ENCODE data around the gene PRSS57. TPM values are rescaled to one million over a fixed set of nuclear protein-coding genes. Genes with fewer than 3 reads are reported as not detected.

Gene PRSS57
- total and polyA plus RNA-seq, 2 donors (not counting 1 experiment from before 2014, with no cell fraction given): not detected

DNA sequence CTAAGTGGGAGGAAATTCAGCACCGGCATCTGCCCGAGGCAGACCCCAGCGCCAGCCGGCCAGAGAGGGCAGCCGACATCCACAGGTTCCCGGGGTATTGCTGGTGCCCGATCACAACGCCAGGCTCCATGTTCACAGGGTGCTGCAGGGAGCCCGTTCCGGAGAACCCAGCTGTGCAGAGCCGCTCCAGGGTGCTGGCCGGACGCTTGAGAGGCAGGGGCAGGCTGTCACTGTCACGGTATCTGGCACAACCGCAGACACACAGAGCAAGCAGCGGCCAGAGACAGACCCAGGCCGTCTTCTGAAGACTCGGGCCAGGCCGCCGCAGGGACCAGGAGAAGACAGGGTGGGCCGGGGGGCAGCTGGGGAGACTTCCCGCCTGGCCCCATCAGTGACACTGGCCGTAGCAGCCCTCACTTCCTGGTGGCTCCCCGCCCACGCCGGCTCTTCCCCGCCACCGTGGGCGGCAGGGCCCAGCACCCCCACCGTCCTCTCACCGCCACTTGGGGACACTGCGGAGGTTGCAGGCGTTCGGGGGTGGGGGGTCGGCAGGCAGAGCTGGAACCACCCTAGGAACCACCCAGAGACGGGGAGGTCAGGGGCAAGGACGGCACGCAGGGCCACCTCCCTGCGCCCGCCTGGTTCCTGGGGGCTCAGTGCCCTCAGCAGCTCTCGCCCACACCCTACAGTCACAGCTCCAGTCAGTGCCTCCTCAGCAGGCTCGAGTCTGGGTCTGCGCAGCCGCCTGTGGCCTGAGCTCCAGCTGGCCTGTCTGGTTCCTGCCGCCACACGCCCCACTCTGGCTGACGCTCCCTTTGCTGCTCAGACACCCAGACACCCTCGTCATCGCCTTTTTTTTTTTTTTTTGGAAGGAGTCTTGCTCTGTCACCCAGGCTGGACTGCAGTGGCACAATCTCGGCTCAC is 36.1 kb downstream of the PRSS57 start:
- Mint-ChIP-seq H3K4me1 (peaks cover 65% of the 10 kb centered on the region), H3K27me3 (no peaks in the 10 kb centered on the region), H3K4me3 (peak overlapping the region; percentile 96), H3K27ac (peak overlapping the region; percentile 98), H3K9me3 (ENCODE audit: insufficient read depth) (no peaks in the 10 kb centered on the region)
- peaks cover 0 to 27% of the 10 kb centered on the region in 2 experiments for H3K36me3 ChIP-seq (replicated peaks in 1 of 2; ENCODE audit: control extremely low read depth in 1 of 2, control insufficient read depth in 1 of 2, extremely low read depth in 1 of 2, insufficient read depth in 2 of 2, low read length in 1 of 2)
- peaks cover 33 to 63% of the 10 kb centered on the region in 2 donors for H3K4me1 ChIP-seq (ENCODE audit: control insufficient read depth in 2 of 2, insufficient read depth in 2 of 2, low read length in 2 of 2)
- TF ChIP-seq EZH2 (IDR thresholded peaks at IDR 0.05; ENCODE audit: borderline replicate concordance, insufficient read depth, low read depth, low read length, poor library complexity, severe bottlenecking): no peak
- H2AFZ ChIP-seq (ENCODE audit: insufficient read depth, low read depth, low read length, poor library complexity, severe bottlenecking): no peak overlapping the region
- no peaks in the 10 kb centered on the region for H3K27me3 ChIP-seq (replicated peaks in 1 of 4; ENCODE audit: control extremely low read depth in 1 of 4, control insufficient read depth in 3 of 4, insufficient read depth in 4 of 4, low read length in 3 of 4)
- peak overlapping the region; percentile 96 for H3K4me2 ChIP-seq (replicated peaks; ENCODE audit: low read depth, low read length, poor library complexity, severe bottlenecking)
- H3K4me3 ChIP-seq (ENCODE audit: control extremely low read depth in 1 of 5, extremely low read depth in 1 of 5, insufficient read depth in 1 of 5, low read depth in 2 of 5, low read length in 4 of 5): peak overlapping the region in 3 of 5 experiments; percentile 82 to 94 (median 88)
- peaks cover 0 to 4% (median 0%) of the 10 kb centered on the region in 3 donors for H3K9me3 ChIP-seq (ENCODE audit: control extremely low read depth in 1 of 3, control insufficient read depth in 2 of 3, insufficient read depth in 1 of 3, low read length in 2 of 3)
- intact Hi-C loops (cut with micrococcal nuclease): no loop called here
- 76% methylated on average over 45 of the region's 50 CpGs for WGBS (ENCODE audit: insufficient coverage)
- ChIA-PET POLR2A (interaction anchor here (0.7 to 2.3 kb wide), 4 partner anchors 9 to 42 kb away, joined by 3 to 6 read pairs (median 4); no protein-coding TSS in a partner anchor), CTCF (interaction anchor here (0.5 to 1.6 kb wide), 3 partner anchors 9 to 75 kb away, joined by 4 to 6 read pairs (median 5); no protein-coding TSS in a partner anchor)
- ATAC-seq (ENCODE audit: low read depth) (no peak), DNase-seq (peak; percentile 58)
- H3K79me2 ChIP-seq (ENCODE audit: control insufficient read depth, insufficient read depth, low read length): peaks cover 93% of the 10 kb centered on the region
- peaks cover 85% of the 10 kb centered on the region for H4K20me1 ChIP-seq (ENCODE audit: control insufficient read depth, insufficient read depth, low read length, poor library complexity, severe bottlenecking)
- peak overlapping the region; percentile 87 to 97 for H3K27ac ChIP-seq (ENCODE audit: low read length in 2 of 2)
- H3K9ac ChIP-seq (ENCODE audit: low read length): peak overlapping the region; percentile 79

DNA sequence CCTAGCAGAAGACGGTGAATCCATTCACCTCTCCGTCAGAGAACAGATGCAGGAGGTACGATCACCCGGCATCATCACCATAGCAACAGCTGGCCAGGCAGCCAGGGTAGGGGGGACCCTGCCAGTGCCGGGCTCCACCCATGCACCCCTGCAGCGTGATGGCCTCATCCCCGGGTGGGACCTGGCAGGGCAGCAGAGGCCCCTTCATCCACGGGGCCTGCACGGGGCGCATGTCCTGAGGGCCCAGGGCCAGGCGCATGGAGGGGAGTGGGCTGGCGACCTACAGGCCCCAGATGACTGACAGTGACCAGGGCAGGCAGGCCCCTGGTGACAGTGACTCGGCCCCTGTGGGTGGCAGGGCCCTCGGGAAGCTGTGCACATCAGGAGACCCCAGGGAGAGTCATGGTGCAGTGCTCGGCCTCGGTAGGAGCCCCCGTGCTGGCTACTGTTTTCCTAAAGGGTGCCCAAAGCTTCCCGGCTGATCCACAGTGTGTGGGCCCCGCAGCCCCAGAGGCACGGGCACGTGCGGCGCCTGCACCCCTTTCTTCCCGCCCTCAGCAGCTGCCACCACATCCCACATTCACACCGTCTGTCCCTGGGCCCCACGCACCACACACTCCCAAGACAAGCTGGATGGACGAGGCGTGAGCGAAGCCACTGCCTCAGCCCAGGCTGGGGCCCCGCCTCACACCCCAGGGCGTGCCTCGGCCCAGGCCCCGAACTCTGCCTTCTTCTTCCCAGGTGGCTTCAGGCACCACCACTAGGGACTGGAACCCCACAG is 37.0 kb downstream of the PRSS57 start:
- ChIA-PET CTCF (interaction anchor here (0.6 kb wide), 1 partner anchor 323 kb away, joined by 3 read pairs; no protein-coding TSS in a partner anchor), POLR2A (no interaction called here)
- no peak for ATAC-seq (ENCODE audit: low read depth)
- Mint-ChIP-seq H3K9me3 (ENCODE audit: insufficient read depth) (no peaks in the 10 kb centered on the region), H3K4me1 (peaks cover 61% of the 10 kb centered on the region), H3K27me3 (no peaks in the 10 kb centered on the region), H3K27ac (peak overlapping the region; percentile 67), H3K4me3 (peak overlapping the region; percentile 16)
- TF ChIP-seq EZH2 (IDR thresholded peaks at IDR 0.05; ENCODE audit: borderline replicate concordance, insufficient read depth, low read depth, low read length, poor library complexity, severe bottlenecking): no peak
- TF ChIP-seq, protein P1, sequence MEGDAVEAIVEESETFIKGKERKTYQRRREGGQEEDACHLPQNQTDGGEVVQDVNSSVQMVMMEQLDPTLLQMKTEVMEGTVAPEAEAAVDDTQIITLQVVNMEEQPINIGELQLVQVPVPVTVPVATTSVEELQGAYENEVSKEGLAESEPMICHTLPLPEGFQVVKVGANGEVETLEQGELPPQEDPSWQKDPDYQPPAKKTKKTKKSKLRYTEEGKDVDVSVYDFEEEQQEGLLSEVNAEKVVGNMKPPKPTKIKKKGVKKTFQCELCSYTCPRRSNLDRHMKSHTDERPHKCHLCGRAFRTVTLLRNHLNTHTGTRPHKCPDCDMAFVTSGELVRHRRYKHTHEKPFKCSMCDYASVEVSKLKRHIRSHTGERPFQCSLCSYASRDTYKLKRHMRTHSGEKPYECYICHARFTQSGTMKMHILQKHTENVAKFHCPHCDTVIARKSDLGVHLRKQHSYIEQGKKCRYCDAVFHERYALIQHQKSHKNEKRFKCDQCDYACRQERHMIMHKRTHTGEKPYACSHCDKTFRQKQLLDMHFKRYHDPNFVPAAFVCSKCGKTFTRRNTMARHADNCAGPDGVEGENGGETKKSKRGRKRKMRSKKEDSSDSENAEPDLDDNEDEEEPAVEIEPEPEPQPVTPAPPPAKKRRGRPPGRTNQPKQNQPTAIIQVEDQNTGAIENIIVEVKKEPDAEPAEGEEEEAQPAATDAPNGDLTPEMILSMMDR (IDR thresholded peaks at IDR 0.05): no peak
- 89% methylated on average over 33 of the region's 33 CpGs for WGBS (ENCODE audit: insufficient coverage)
- Histone ChIP-seq H2AFZ (ENCODE audit: insufficient read depth, low read depth, low read length, poor library complexity, severe bottlenecking) (no peak overlapping the region), H3K79me2 (ENCODE audit: control insufficient read depth, insufficient read depth, low read length) (peaks cover 96% of the 10 kb centered on the region), H4K20me1 (ENCODE audit: control insufficient read depth, insufficient read depth, low read length, poor library complexity, severe bottlenecking) (peaks cover 94% of the 10 kb centered on the region), H3K4me2 (replicated peaks; ENCODE audit: low read depth, low read length, poor library complexity, severe bottlenecking) (peak overlapping the region; percentile 96), H3K27ac (ENCODE audit: low read length in 2 of 2) (peak overlapping the region in 1 of 2 donors; percentile 97), H3K36me3 (replicated peaks in 1 of 2; ENCODE audit: control extremely low read depth in 1 of 2, control insufficient read depth in 1 of 2, extremely low read depth in 1 of 2, insufficient read depth in 2 of 2, low read length in 1 of 2) (peaks cover 0 to 36% of the 10 kb centered on the region in 2 experiments), H3K9ac (ENCODE audit: low read length) (no peak overlapping the region), H3K4me3 (ENCODE audit: control extremely low read depth in 1 of 5, extremely low read depth in 1 of 5, insufficient read depth in 1 of 5, low read depth in 2 of 5, low read length in 4 of 5) (no peak overlapping the region), H3K27me3 (replicated peaks in 1 of 4; ENCODE audit: control extremely low read depth in 1 of 4, control insufficient read depth in 3 of 4, insufficient read depth in 4 of 4, low read length in 3 of 4) (no peaks in the 10 kb centered on the region), H3K9me3 (ENCODE audit: control extremely low read depth in 1 of 3, control insufficient read depth in 2 of 3, insufficient read depth in 1 of 3, low read length in 2 of 3) (no peaks in the 10 kb centered on the region), H3K4me1 (ENCODE audit: control insufficient read depth in 2 of 2, insufficient read depth in 2 of 2, low read length in 2 of 2) (peaks cover 28 to 53% of the 10 kb centered on the region in 2 donors)
- intact Hi-C loops (cut with micrococcal nuclease): no loop called here
- no peak for DNase-seq

Data from B cell (primary cell).